Chondrocyte (in vitro differentiated cells): ENCODE measurements around the gene KLHL26. TPM values are rescaled to one million over a fixed set of nuclear protein-coding genes. Genes with fewer than 3 reads are reported as not detected.

ENCODE experiments used
- DNase-seq: peaks from one replicate; pipeline ENCODE4 v3.0.0; 2021; ENCODE audit warnings: mixed read lengths, low spot score
- H3K27ac Mint-ChIP-seq: one replicate; pipeline ENCODE4 v1.8.0; 2021; ENCODE audit warnings: mild to moderate bottlenecking, moderate library complexity, mixed read lengths; ENCODE audit not compliant: unreplicated experiment
- H3K27me3 Mint-ChIP-seq: 2 replicates; pipeline ENCODE4 v1.8.0; 2021; ENCODE audit warnings: low read depth, mixed read lengths
- H3K36me3 Mint-ChIP-seq: 2 replicates; pipeline ENCODE4 v1.8.0; 2021; ENCODE audit warnings: low read depth, mixed read lengths
- H3K4me1 Mint-ChIP-seq: 2 replicates; pipeline ENCODE4 v1.8.0; 2021; ENCODE audit warnings: low read depth, mild to moderate bottlenecking, mixed read lengths
- H3K4me3 Mint-ChIP-seq: one replicate; pipeline ENCODE4 v1.8.0; 2021; ENCODE audit warnings: mild to moderate bottlenecking, moderate library complexity, mixed read lengths; ENCODE audit not compliant: unreplicated experiment
- H3K9me3 Mint-ChIP-seq: 2 replicates; pipeline ENCODE4 v1.8.0; 2021; ENCODE audit warnings: low read depth, mixed read lengths
- CTCF ChIP-seq: fragments of 200-600 bp; sonication (generic); IDR thresholded peaks from 2 replicates; pipeline ENCODE4 v1.5.0; 2021; ENCODE audit warnings: antibody characterized with exemption, mild to moderate bottlenecking, moderate library complexity
- total RNA-seq: library from RNA; stranded (reverse); gene quantifications from 3 replicates; pipeline ENCODE4 v1.2.1, GENCODE V29; 2021

The KLHL26 gene
- total RNA-seq, 1 donor from 2014 or later, result 9.8 TPM

GRCh38 chr19:18648973-18649315 lies 12.1 kb downstream of the KLHL26 start:
- peak overlapping the region; percentile 99 for H3K27ac Mint-ChIP-seq
- peak overlapping the region; percentile 57 for H3K4me3 Mint-ChIP-seq
- peaks cover 43% of the 10 kb centered on the region for H3K4me1 Mint-ChIP-seq

GRCh38 chr19:18649371-18650020 lies 12.7 kb downstream of the KLHL26 start:
- peak overlapping the region; percentile 57 for H3K4me3 Mint-ChIP-seq
- no peaks in the 10 kb centered on the region for H3K36me3 Mint-ChIP-seq
- H3K4me1 Mint-ChIP-seq, result peaks cover 40% of the 10 kb centered on the region
- no peak for TF ChIP-seq CTCF
- H3K27me3 Mint-ChIP-seq, result no peaks in the 10 kb centered on the region
- DNase-seq, result no peak
- no peaks in the 10 kb centered on the region for H3K9me3 Mint-ChIP-seq
- peak overlapping the region; percentile 99 for H3K27ac Mint-ChIP-seq

More at GRCh38 chr19:18648973-18649315, 12.1 kb downstream of the KLHL26 start:
- no peaks in the 10 kb centered on the region for H3K36me3 Mint-ChIP-seq
- no peak for DNase-seq
- TF ChIP-seq CTCF, result peak; percentile 36
- H3K27me3 Mint-ChIP-seq, result no peaks in the 10 kb centered on the region
- no peaks in the 10 kb centered on the region for H3K9me3 Mint-ChIP-seq

GRCh38 chr19:18650021-18650390 lies 13.2 kb downstream of the KLHL26 start:
- no peaks in the 10 kb centered on the region for H3K36me3 Mint-ChIP-seq
- peak overlapping the region; percentile 99 for H3K27ac Mint-ChIP-seq
- H3K4me3 Mint-ChIP-seq, result peak overlapping the region; percentile 57
- H3K27me3 Mint-ChIP-seq, result no peaks in the 10 kb centered on the region
- no peaks in the 10 kb centered on the region for H3K9me3 Mint-ChIP-seq
- H3K4me1 Mint-ChIP-seq, result peaks cover 40% of the 10 kb centered on the region
- TF ChIP-seq CTCF, result no peak
- no peak for DNase-seq

GRCh38 chr19:18650468-18651041 lies 13.7 kb downstream of the KLHL26 start:
- TF ChIP-seq CTCF, result peak; percentile 9
- Mint-ChIP-seq H3K27ac (peak overlapping the region; percentile 99), H3K4me1 (peaks cover 40% of the 10 kb centered on the region), H3K27me3 (no peaks in the 10 kb centered on the region), H3K4me3 (peak overlapping the region; percentile 57), H3K9me3 (no peaks in the 10 kb centered on the region), H3K36me3 (no peaks in the 10 kb centered on the region)
- no peak for DNase-seq

GRCh38 chr19:18651300-18651699 lies 14.5 kb downstream of the KLHL26 start:
- H3K27ac Mint-ChIP-seq, result peak overlapping the region; percentile 99
- H3K4me1 Mint-ChIP-seq, result peaks cover 40% of the 10 kb centered on the region
- H3K36me3 Mint-ChIP-seq, result no peaks in the 10 kb centered on the region
- no peaks in the 10 kb centered on the region for H3K27me3 Mint-ChIP-seq
- H3K9me3 Mint-ChIP-seq, result no peaks in the 10 kb centered on the region
- peak overlapping the region; percentile 57 for H3K4me3 Mint-ChIP-seq
- no peak for TF ChIP-seq CTCF
- no peak for DNase-seq
